ENCODE results near the gene ZBTB7C. TPM values are rescaled to one million over a fixed set of nuclear protein-coding genes. Genes with fewer than 3 reads are reported as not detected.

The ZBTB7C gene
- total and polyA plus RNA-seq, 4 donors = 3.2 to 10.9 (median 3.7) TPM

DNA sequence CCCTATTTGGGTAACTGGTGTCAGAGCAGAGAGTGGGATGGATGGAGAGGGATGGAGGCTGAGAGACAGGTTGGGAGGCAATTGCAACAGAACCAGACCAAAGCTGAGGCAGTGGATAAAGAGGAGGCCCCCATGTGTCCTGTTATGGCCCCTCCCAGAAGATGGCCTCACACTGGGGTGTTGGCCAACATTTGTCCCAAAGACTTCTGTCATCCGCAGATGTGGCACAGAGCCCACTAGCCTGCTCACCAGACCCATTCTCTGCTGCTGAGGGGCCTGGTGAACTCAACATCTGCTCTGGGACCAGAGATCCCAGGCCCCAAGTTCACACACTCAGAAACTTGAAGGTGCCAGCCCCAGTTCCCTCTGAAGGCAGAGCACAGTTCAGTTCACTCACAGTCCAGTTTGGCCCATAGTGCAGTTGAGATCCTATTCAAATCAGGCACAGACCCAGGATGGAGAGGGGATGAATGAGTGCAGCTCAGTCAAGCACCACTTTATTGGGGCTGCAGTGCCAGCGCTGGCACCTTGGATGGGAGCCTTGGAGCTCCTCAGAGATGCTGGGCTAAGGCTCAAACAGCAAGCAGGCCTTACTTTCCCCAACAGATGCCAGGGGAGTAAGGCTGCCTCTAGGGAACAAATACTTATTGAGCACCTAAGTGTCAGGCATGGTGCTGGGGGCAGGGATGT, 189.2 kb downstream of the ZBTB7C start:
- no peak overlapping the region for H3K9ac ChIP-seq (ENCODE audit: insufficient read depth in 1 of 2, low read length in 2 of 2)
- ATAC-seq (ENCODE audit: insufficient read depth, low FRiP score) (no peak), DNase-seq (no peak)
- H3K9me3 ChIP-seq (ENCODE audit: control insufficient read depth in 4 of 4, insufficient read depth in 3 of 4, low read length in 3 of 4) = no peaks in the 10 kb centered on the region
- H3K36me3 ChIP-seq (ENCODE audit: control insufficient read depth in 4 of 4, insufficient read depth in 4 of 4, low read length in 4 of 4) = no peaks in the 10 kb centered on the region
- H3K27ac ChIP-seq (ENCODE audit: low read depth in 1 of 2, low read length in 1 of 2) = no peak overlapping the region
- H3K4me3 ChIP-seq = no peak overlapping the region
- peaks cover 0 to 3% (median 0%) of the 10 kb centered on the region in 5 donors for H3K4me1 ChIP-seq (ENCODE audit: control insufficient read depth in 5 of 5, insufficient read depth in 5 of 5, low read length in 5 of 5)
- TF ChIP-seq CTCF (IDR thresholded peaks at IDR 0.05; ENCODE audit: control extremely low read depth, extremely low read depth) = no peak
- 84 to 89% methylated on average over 2 of the region's 2 CpGs for WGBS, 2 donors
- H3K27me3 ChIP-seq (ENCODE audit: control insufficient read depth in 3 of 3, insufficient read depth in 3 of 3, low read length in 2 of 3) = no peaks in the 10 kb centered on the region

DNA sequence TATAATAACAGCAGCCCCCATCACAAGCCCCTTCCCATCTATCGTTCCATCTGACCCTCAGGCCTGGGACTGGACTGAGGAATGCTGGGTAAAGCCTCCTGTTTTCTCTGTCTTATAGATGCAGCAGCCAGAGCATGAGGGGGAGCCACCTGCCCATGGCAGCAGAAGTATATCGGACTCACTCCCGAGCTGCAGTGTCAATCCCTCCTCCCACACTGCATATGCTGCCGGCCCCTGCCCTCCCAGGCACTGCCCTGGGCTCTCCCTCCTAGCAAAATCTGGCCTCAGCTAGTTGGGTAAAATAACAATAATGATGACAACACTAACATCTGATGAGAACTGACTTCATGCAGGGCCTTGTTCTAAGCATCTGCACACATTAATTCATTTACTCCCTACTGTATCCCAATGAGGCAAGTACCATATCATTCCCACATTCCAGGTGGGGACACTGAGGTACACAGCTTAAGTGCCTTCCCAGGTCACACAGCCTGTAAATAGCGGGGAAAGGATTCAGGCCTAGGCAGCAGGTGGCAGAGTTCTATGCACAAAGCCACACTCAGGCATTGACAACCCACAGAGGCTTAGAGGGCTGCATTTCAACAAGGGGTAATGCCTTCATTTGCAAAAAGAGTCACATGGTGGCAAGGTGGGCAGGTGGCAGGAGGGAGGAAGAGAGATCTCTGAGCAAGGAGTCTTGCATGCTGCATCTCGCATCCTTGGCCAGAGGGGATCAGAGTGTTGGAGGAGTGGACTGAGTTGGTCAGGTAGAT, 190.0 kb downstream of the ZBTB7C start:
- no peaks in the 10 kb centered on the region for H3K36me3 ChIP-seq (ENCODE audit: control insufficient read depth in 4 of 4, insufficient read depth in 4 of 4, low read length in 4 of 4)
- H3K27ac ChIP-seq (ENCODE audit: low read depth in 1 of 2, low read length in 1 of 2) = no peak overlapping the region
- H3K27me3 ChIP-seq (ENCODE audit: control insufficient read depth in 3 of 3, insufficient read depth in 3 of 3, low read length in 2 of 3) = no peaks in the 10 kb centered on the region
- ATAC-seq (ENCODE audit: insufficient read depth, low FRiP score) = no peak
- peaks cover 0 to 3% (median 0%) of the 10 kb centered on the region in 5 donors for H3K4me1 ChIP-seq (ENCODE audit: control insufficient read depth in 5 of 5, insufficient read depth in 5 of 5, low read length in 5 of 5)
- no peak for TF ChIP-seq CTCF (IDR thresholded peaks at IDR 0.05; ENCODE audit: control extremely low read depth, extremely low read depth)
- 90 to 93% methylated on average over 6 of the region's 6 CpGs for WGBS, 2 donors
- DNase-seq = no peak
- H3K9me3 ChIP-seq (ENCODE audit: control insufficient read depth in 4 of 4, insufficient read depth in 3 of 4, low read length in 3 of 4) = no peaks in the 10 kb centered on the region
- no peak overlapping the region for H3K9ac ChIP-seq (ENCODE audit: insufficient read depth in 1 of 2, low read length in 2 of 2)
- no peak overlapping the region for H3K4me3 ChIP-seq

GRCh38 chr18:48218285-48219022, 190.7 kb downstream of the ZBTB7C start:
- H3K9me3 ChIP-seq (ENCODE audit: control insufficient read depth in 4 of 4, insufficient read depth in 3 of 4, low read length in 3 of 4) = no peaks in the 10 kb centered on the region
- H3K4me3 ChIP-seq = no peak overlapping the region
- no peaks in the 10 kb centered on the region for H3K27me3 ChIP-seq (ENCODE audit: control insufficient read depth in 3 of 3, insufficient read depth in 3 of 3, low read length in 2 of 3)
- WGBS, 2 donors = 94 to 95% methylated on average over 7 of the region's 7 CpGs
- ATAC-seq (ENCODE audit: insufficient read depth, low FRiP score) (no peak), DNase-seq (no peak)
- no peak for TF ChIP-seq CTCF (IDR thresholded peaks at IDR 0.05; ENCODE audit: control extremely low read depth, extremely low read depth)
- H3K4me1 ChIP-seq (ENCODE audit: control insufficient read depth in 5 of 5, insufficient read depth in 5 of 5, low read length in 5 of 5) = peaks cover 0 to 3% (median 0%) of the 10 kb centered on the region in 5 donors
- no peak overlapping the region for H3K27ac ChIP-seq (ENCODE audit: low read depth in 1 of 2, low read length in 1 of 2)
- H3K9ac ChIP-seq (ENCODE audit: insufficient read depth in 1 of 2, low read length in 2 of 2) = no peak overlapping the region
- H3K36me3 ChIP-seq (ENCODE audit: control insufficient read depth in 4 of 4, insufficient read depth in 4 of 4, low read length in 4 of 4) = no peaks in the 10 kb centered on the region

Data from lung (tissue), 12 donors.